ENCODE measurements around the gene CCL21.

Gene CCL21

DNA sequence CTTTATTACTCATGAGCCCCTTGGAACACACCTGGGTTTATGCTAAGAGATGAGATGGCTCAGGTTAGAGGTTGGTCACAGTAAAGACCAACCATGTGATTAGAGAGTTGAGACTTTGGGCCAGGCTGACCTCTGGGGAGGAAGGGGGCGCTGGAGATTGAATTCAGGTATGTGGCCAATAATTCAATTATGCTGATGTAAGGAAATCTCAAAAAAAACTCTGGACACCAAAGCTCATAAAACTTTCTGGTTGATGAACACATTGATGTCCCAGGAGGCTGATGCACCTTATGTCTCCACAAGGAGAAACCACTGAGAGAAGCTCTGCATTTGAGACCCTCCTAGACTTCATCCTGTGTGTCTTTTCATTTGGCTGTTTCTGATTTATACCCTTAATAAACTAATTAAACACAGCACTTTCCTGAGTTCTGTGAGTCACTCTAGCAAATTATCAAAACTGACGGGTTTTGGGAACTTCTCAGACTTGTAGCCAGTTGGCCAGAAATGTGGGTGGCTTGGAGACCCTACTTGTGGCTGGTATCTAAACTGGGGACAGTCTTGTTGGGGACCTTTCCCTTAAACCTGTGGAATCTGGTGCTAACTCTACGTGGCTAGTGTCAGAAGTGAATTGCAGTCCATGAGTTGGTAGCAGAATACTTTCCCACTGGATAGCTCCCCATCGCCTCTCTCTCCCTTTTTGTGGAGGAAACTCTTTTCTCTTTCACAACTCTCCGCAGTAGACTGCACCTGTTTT lies 40.0 kb downstream of the CCL21 start:
- no peak for DNase-seq

DNA sequence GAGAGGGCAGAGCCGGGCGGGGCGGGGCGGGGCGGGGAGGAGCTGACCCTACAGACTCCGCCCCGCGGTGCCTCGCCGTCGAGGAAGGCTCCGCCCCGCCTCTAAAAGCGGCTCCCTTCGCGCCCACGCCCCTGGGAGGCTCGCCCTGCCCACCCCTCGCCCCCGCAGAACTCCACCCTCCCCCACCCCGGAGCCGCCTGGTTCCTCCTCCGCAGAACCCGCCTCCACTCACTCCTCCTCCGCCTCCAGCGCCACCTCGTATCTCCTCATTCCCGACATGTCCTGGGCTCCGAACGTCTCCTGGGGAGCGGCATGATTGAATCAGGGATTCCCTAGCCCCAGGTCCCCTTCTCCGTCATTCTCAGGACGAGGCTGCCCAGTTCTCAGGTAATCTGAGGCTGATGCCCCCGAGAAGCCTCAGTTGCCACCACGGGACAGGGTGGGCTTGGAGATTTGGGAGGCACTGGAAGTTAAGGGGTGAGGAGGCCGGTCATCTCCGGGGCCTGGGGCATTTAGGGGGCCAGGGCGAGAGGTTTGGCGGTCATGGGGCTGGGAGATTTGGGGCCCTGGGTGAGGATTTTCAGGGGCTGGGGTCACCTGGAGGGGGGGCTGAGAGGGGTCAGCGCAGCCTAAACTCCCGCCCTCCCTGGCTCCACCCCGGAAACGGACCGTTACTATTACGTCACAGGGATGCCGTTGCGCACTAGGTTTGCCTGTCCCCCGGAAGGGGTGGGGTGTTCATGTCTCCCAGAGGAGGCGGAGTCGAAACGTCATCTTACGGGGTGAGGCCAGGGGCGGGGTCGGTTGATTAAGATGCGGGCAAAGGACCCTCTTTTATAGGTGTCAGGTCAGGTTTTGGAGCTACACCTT lies 44.3 kb downstream of the CCL21 start:
- DNase-seq, result peak; percentile 71 to 93 (median 88)

- DNase-seq, result no peak
Observed at GRCh38 chr9:34665067-34665380, 44.9 kb downstream of the CCL21 start.

- DNase-seq, result peak; percentile 48 to 76 (median 55)
Observed at GRCh38 chr9:34664281-34665066, 45.5 kb downstream of the CCL21 start.

- peak in 3 of 5 experiments; percentile 32 to 43 (median 38) for DNase-seq
Observed at GRCh38 chr9:34663303-34663605, 46.7 kb downstream of the CCL21 start.

GRCh38 chr9:34662526-34663302 lies 47.2 kb downstream of the CCL21 start, which contains the start of gene CCL27:
CCL27 (minus strand) TSS chr9:34662657; CDS start chr9:34662633, 24 bp downstream.
- peak in 1 of 5 experiments; percentile 36 for DNase-seq

- no peak for DNase-seq
Observed at GRCh38 chr9:34659592-34660253, 50.2 kb downstream of the CCL21 start.
